Stimulated activated CD8-positive, alpha-beta memory T cell treated with anti-CD3 and anti-CD28 coated beads, Interleukin-2, amount 100 ng/mL, for 48 hours (primary cell): Measurements from ENCODE around the gene STRBP.

Experiments used
- DNase-seq, 2 donors: peaks; one replicate each; pipeline ENCODE4 v3.0.0-alpha.2; 2020; ENCODE audit warnings: low read depth in 2 of 2

STRBP gene

GRCh38 chr9:123131258-123131657, 137.1 kb downstream of the STRBP start:
- DNase-seq: no peak

DNA sequence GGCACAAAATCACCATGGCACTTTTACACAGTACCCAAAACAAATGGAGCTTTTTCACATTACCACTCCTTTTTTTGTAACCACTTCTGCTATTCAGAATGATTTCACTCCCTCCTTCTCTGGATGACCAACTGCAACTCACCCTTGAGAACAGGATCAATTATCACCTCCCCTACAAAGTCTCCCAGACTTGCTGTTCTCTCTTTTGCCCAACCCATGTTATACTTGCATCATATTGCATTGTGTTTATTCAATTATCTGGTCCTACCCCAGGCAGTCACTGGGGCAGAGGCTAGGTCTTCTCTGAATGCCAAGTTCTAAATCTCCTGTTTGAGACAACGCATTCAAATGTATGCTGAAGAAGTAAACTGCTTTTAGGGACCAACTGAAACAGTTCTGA, 139.0 kb downstream of the STRBP start:
- DNase-seq: no peak

- no peak for DNase-seq
Measured at GRCh38 chr9:123128591-123128990, 139.8 kb downstream of the STRBP start.

DNA sequence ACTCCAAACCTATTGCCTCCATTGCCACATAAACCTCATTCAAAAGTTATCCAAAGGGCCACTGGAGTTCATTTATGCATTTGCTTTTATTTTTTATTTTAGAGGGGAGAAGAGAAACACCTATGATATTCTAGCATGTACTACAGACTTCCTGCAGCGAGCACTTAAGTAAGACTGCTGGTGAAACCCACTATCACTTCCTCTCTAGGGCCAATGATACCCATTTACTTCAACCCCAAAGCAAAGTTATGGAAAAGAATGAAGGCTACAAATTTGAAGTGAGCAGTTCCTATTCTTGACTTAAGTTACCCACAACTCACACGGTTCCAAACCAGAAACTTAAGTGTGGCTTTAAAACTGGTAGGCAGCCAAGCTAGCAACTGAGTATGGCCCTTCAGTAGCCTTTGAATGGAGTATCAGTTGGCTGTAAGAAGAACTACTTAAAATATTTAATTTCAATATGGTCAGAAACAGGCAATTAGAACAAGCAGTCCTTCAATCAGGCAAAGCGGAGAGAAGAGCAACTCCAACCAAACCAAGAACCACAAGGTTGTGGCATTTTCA, 140.8 kb downstream of the STRBP start:
- DNase-seq: no peak

DNA sequence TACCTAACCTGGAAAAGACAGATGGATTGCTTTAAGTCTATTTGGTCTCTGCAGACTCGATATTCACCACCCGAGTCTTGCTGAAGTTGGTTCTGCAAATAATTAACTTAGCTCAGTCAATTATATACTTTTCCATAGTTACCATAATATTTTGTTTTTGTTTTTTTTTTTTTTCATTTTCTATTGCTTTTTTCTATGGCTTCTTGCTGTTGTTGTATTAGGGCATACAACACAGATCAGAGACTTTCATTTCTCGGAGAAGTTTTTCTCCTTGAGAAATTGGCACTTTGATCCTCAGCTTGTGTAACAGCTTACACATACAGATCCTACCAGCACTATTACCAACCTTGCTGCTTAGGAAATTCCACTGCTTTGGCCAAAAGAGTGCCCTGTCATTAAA, 146.9 kb downstream of the STRBP start:
- DNase-seq: no peak

- no peak for DNase-seq
Measured at GRCh38 chr9:123120953-123121352, 147.4 kb downstream of the STRBP start.

DNA sequence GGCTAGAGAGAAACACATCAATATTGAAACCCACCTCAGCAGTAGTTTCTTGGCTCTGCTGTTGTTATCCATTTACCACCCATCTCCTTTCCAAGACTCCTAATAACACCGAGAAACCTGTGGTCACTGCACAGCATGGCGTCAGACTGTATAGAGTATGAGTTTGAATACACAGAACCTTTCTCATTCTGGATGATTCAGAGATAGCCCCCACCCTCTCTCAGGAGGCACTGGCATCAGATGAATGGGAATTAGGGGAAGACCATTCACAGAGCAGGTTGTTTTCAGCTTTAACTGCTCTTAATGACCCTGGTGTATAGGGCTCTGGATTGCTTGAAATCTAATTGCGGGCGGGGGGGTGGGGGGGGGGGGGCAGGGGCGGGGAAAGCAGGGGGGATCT, 148.3 kb downstream of the STRBP start:
- no peak for DNase-seq

- DNase-seq: no peak
Measured at GRCh38 chr9:123119566-123119965, 148.8 kb downstream of the STRBP start.

GRCh38 chr9:123116036-123116435, 152.3 kb downstream of the STRBP start:
- DNase-seq: no peak

GRCh38 chr9:123115146-123115913, 153.1 kb downstream of the STRBP start:
- no peak for DNase-seq

GRCh38 chr9:123113185-123113584, 155.2 kb downstream of the STRBP start:
- no peak for DNase-seq

- no peak for DNase-seq
Measured at GRCh38 chr9:123112015-123112975, 156.1 kb downstream of the STRBP start.

- no peak for DNase-seq
Measured at GRCh38 chr9:123111427-123112014, 156.9 kb downstream of the STRBP start.

- DNase-seq: no peak
Measured at GRCh38 chr9:123109540-123110279, 158.7 kb downstream of the STRBP start.

GRCh38 chr9:123108976-123109375, 159.4 kb downstream of the STRBP start:
- DNase-seq: no peak

GRCh38 chr9:123107639-123108285, 160.6 kb downstream of the STRBP start:
- DNase-seq: no peak

DNA sequence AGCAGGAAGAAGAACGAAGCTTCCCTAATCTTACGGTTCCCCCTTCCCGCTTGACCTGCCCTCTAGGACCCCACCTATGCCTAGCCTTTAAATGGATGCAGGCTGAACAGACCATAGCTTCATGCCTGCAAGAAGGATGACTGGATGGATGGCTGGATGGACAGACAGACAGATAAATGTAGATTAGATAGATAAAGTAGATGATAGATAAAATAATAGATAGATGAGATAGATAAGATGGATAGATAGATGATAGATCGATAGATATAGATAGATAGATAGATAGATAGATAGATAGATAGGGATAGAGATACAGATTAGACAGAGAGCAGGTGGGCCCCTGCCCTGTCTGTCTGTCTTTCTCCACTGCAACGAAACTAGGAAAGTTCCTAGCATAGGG, 162.9 kb downstream of the STRBP start:
- DNase-seq: no peak

DNA sequence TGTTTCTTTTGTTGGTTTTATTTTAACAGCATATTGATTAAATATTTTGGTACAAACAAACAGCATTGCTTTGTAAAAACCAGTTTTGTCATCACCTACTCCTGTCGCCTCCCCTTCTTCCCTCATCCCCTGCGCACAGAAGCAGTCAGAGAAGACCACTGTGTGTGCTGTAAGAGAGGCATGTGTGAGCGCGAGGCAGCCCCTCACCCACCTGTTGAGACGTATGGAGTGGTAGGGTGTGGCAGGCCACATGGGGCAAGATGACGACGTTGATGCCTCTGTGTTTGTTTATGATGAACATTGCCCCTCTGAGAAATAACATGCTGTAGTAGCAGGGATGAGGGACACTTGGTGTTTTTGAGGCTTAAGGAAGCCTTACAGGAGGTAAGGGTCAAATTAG, 163.6 kb downstream of the STRBP start:
- no peak for DNase-seq

- DNase-seq: no peak
Measured at GRCh38 chr9:123102375-123103113, 165.8 kb downstream of the STRBP start.

DNA sequence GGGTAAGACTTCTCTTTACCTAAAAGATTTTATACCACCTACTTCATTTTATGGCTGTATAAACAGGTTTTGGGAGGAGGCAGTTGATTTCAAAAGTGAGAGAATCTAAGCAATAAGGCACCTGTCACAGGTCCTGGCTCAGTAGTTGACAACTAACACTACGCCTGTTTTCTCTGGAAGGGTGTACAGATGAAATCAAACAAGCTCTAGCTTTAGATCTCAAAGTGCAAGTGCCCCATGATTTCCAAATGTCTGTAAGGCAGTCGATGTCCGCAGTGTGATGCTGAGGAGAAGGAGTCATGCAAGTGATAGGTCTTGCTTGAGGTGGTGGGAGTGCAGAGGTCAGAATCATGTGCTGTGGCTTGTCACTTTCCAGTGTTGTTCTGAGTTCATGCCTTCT, 168.8 kb downstream of the STRBP start:
- DNase-seq: no peak
